Sigmoid colon (tissue), 7 donors: ENCODE measurements around the gene CYTH2. TPM values are rescaled to one million over a fixed set of nuclear protein-coding genes. Genes with fewer than 3 reads are reported as not detected.
A peak's percentile ranks its signal among the peaks of the same experiment; 100 is the strongest.

Source experiments
- DNase-seq: peaks from one replicate; pipeline ENCODE4 v3.0.0-alpha.2; 2019
- H3K27ac ChIP-seq, 4 donors: fragments of 200-600 bp; sonication (generic); one replicate each; pipeline ENCODE4 v1.5.1; 2016 to 2019; ENCODE audit warnings: mild to moderate bottlenecking in 1 of 4
- H3K27me3 ChIP-seq, 3 donors: fragments of 200-600 bp; sonication (generic); one replicate each; pipeline ENCODE4 v1.5.1; 2019; ENCODE audit warnings: mild to moderate bottlenecking in 1 of 3
- H3K36me3 ChIP-seq, 4 donors: fragments of 200-600 bp; sonication (generic); one replicate each; pipeline ENCODE4 v1.5.1; 2016 to 2019
- H3K4me1 ChIP-seq, 4 donors: fragments of 200-600 bp; sonication (generic); one replicate each; pipeline ENCODE4 v1.5.1; 2017 to 2019
- H3K4me3 ChIP-seq, 4 donors: fragments of 200-600 bp; sonication (generic); one replicate each; pipeline ENCODE4 v1.5.1; 2017 to 2019; ENCODE audit warnings: mild to moderate bottlenecking in 2 of 4, moderate library complexity in 1 of 4
- H3K9me3 ChIP-seq, 4 donors: fragments of 200-600 bp in 3 of 4; sonication (generic) in 3 of 4; one replicate each; pipeline versions ENCODE4 v1.5.1 to v1.6.1; 2013 to 2019
- CTCF ChIP-seq, 4 experiments: fragments of 450-650 bp in 3 of 4; fragments of 200-600 bp in 1 of 4; IDR thresholded peaks; one replicate each; pipeline ENCODE4 v1.5.1; 2016 to 2019; ENCODE audit warnings: antibody characterized with exemption in 4 of 4, mild to moderate bottlenecking in 3 of 4, moderate library complexity in 2 of 4
- EP300 ChIP-seq, 4 donors: sonication (generic); formaldehyde crosslinking; IDR thresholded peaks; one replicate each; pipeline ENCODE4 v1.6.1; 2017; ENCODE audit warnings: antibody characterized with exemption in 4 of 4
- POLR2A ChIP-seq, 2 donors: fragments of 450-650 bp; IDR thresholded peaks; one replicate each; pipeline ENCODE4 v1.6.1; 2016; ENCODE audit warnings: antibody characterized with exemption in 2 of 2, mild to moderate bottlenecking in 2 of 2, moderate library complexity in 2 of 2
- POLR2AphosphoS5 ChIP-seq, 4 donors: sonication (generic); formaldehyde crosslinking; IDR thresholded peaks; one replicate each; pipeline ENCODE4 v1.6.1; 2017; ENCODE audit warnings: antibody characterized with exemption in 4 of 4
- WGBS, 2 donors: extraction: QIAGEN DNeasy Blood & Tissue Kit; methylation state at CpG; one replicate each; pipeline ENCODE4 v1.1.7; 2013; 5-methylcytosine and 5-hydroxymethylcytosine counted together
- intact Hi-C: fragments of 100-400 bp; cut with DNase I; formaldehyde crosslinking; loops from one replicate; pipeline ENCODE4 v1.15.1; 2023
- polyA plus RNA-seq, 3 donors: library from polyadenylated mRNA; stranded (reverse); fragments of 200-250 nt; gene quantifications; one replicate each; pipeline ENCODE4 v1.2.3, GENCODE V29; 2013
- total RNA-seq, 4 donors: library from RNA; depleted of rRNA; stranded (reverse); fragments of >200 nt; gene quantifications; one replicate each; pipeline ENCODE4 v1.1.0, GENCODE V29; 2016
- donor health status: healthy with polysubstance abuse.
- donor health status: Bipolar disorder and iron deficiency.
- donor health status: healthy.

The CYTH2 gene
- total and polyA plus RNA-seq, 7 donors, result 30.0 to 71.4 (median 49.3) TPM

- 77 to 80% methylated on average over 12 of the region's 12 CpGs for WGBS, 2 donors
- H3K27me3 ChIP-seq, result peaks cover 18 to 43% (median 41%) of the 10 kb centered on the region in 3 donors
- no peak for DNase-seq
- H3K9me3 ChIP-seq, result no peaks in the 10 kb centered on the region
- intact Hi-C loops, result loop anchor here (5.0 kb wide), 1 partner anchor 58 kb away; no protein-coding TSS in a partner anchor
- H3K4me1 ChIP-seq, result peaks cover 0 to 20% (median 15%) of the 10 kb centered on the region in 4 donors
- TF ChIP-seq EP300 (IDR thresholded peaks at IDR 0.05), result no peak
- no peak for TF ChIP-seq CTCF (IDR thresholded peaks at IDR 0.05)
- no peak for TF ChIP-seq POLR2AphosphoS5 (IDR thresholded peaks at IDR 0.05)
- TF ChIP-seq POLR2A (IDR thresholded peaks at IDR 0.05), result no peak
- H3K4me3 ChIP-seq, result no peak overlapping the region
- no peaks in the 10 kb centered on the region for H3K36me3 ChIP-seq
- no peak overlapping the region for H3K27ac ChIP-seq
Observed at GRCh38 chr19:48509467-48510194, 40.5 kb downstream of the CYTH2 start.

- peak; percentile 82 for DNase-seq
- Histone ChIP-seq H3K4me3 (peak overlapping the region in 1 of 4 donors; percentile 15), H3K27me3 (peaks cover 18 to 43% (median 41%) of the 10 kb centered on the region in 3 donors), H3K9me3 (no peaks in the 10 kb centered on the region), H3K27ac (no peak overlapping the region), H3K4me1 (peaks cover 0 to 20% (median 15%) of the 10 kb centered on the region in 4 donors), H3K36me3 (no peaks in the 10 kb centered on the region)
- peak in 1 of 4 donors; percentile 9 for TF ChIP-seq POLR2AphosphoS5 (IDR thresholded peaks at IDR 0.05)
- TF ChIP-seq POLR2A (IDR thresholded peaks at IDR 0.05), result no peak
- TF ChIP-seq EP300 (IDR thresholded peaks at IDR 0.05), result no peak
- TF ChIP-seq CTCF (IDR thresholded peaks at IDR 0.05), result no peak
- intact Hi-C loops, result loop anchor here (5.0 kb wide), 1 partner anchor 57 kb away; no protein-coding TSS in a partner anchor
- WGBS, 2 donors, result 12 to 21% methylated on average over 24 of the region's 24 CpGs
Observed at GRCh38 chr19:48510421-48511268, 41.5 kb downstream of the CYTH2 start.

- DNase-seq, result no peak
- H3K27ac ChIP-seq, result no peak overlapping the region
Observed at GRCh38 chr19:48511321-48511731, 42.2 kb downstream of the CYTH2 start.

More at GRCh38 chr19:48511321-48511731, 42.2 kb downstream of the CYTH2 start:
- Histone ChIP-seq H3K36me3 (no peaks in the 10 kb centered on the region), H3K9me3 (no peaks in the 10 kb centered on the region), H3K4me3 (peak overlapping the region in 1 of 4 donors; percentile 15), H3K4me1 (peaks cover 0 to 20% (median 15%) of the 10 kb centered on the region in 4 donors), H3K27me3 (peaks cover 18 to 43% (median 41%) of the 10 kb centered on the region in 3 donors)
- TF ChIP-seq EP300 (IDR thresholded peaks at IDR 0.05), result no peak
- TF ChIP-seq POLR2A (IDR thresholded peaks at IDR 0.05), result no peak
- no peak for TF ChIP-seq POLR2AphosphoS5 (IDR thresholded peaks at IDR 0.05)
- TF ChIP-seq CTCF (IDR thresholded peaks at IDR 0.05), result no peak
- WGBS, 2 donors, result 3 to 6% methylated on average over 32 of the region's 32 CpGs
- intact Hi-C loops, result loop anchor here (5.0 kb wide), 1 partner anchor 56 kb away; no protein-coding TSS in a partner anchor
